HG02885 (cell line): ENCODE results near the gene SPRR5.

Experiments used
- ATAC-seq: cut with Tn5 transposase; IDR thresholded peaks from one replicate; pipeline ENCODE4 v1.9.1; 2021; ENCODE audit warnings: mild to moderate bottlenecking; ENCODE audit not compliant: unreplicated experiment, poor library complexity

Gene SPRR5

GRCh38 chr1:152941037-152941711 lies 5.8 kb upstream of the SPRR5 start:
- ATAC-seq: no peak

GRCh38 chr1:152942161-152942560 lies 4.8 kb upstream of the SPRR5 start:
- no peak for ATAC-seq

- no peak for ATAC-seq
Observed at GRCh38 chr1:152946248-152946647, 758 bp upstream of the SPRR5 start.

GRCh38 chr1:152951711-152952110 lies 4.7 kb downstream of the SPRR5 start:
- no peak for ATAC-seq

GRCh38 chr1:152953761-152954160 lies 6.8 kb downstream of the SPRR5 start:
- no peak for ATAC-seq

- no peak for ATAC-seq
Observed at GRCh38 chr1:152954436-152954835, 7.4 kb downstream of the SPRR5 start.

- ATAC-seq: no peak
Observed at GRCh38 chr1:152957561-152957960, 10.6 kb downstream of the SPRR5 start.

GRCh38 chr1:152959273-152959672 lies 12.3 kb downstream of the SPRR5 start:
- no peak for ATAC-seq

GRCh38 chr1:152959801-152960451 lies 12.9 kb downstream of the SPRR5 start:
- no peak for ATAC-seq

GRCh38 chr1:152960452-152961044 lies 13.5 kb downstream of the SPRR5 start:
- ATAC-seq: no peak

- no peak for ATAC-seq
Observed at GRCh38 chr1:152961226-152961891, 14.4 kb downstream of the SPRR5 start.

GRCh38 chr1:152962876-152963415 lies 15.9 kb downstream of the SPRR5 start:
- no peak for ATAC-seq

- ATAC-seq: no peak
Observed at GRCh38 chr1:152964536-152964935, 17.5 kb downstream of the SPRR5 start.

- no peak for ATAC-seq
Observed at GRCh38 chr1:152965853-152966252, 18.8 kb downstream of the SPRR5 start.

- no peak for ATAC-seq
Observed at GRCh38 chr1:152967201-152967600, 20.2 kb downstream of the SPRR5 start.

GRCh38 chr1:152968248-152968647 lies 21.2 kb downstream of the SPRR5 start:
- peak; percentile 90 for ATAC-seq

GRCh38 chr1:152969036-152969435 lies 22.0 kb downstream of the SPRR5 start:
- no peak for ATAC-seq

GRCh38 chr1:152970495-152970894 lies 23.5 kb downstream of the SPRR5 start, which contains the start of gene SPRR4:
TSS of gene SPRR4 (plus strand) at chr1:152970648. CDS start at chr1:152971891, 1,243 bp downstream.
- no peak for ATAC-seq

- ATAC-seq: no peak
Observed at GRCh38 chr1:152972196-152972886, 25.3 kb downstream of the SPRR5 start.

- ATAC-seq: no peak
Observed at GRCh38 chr1:152976688-152977087, 29.7 kb downstream of the SPRR5 start.
